HepG2 (cell line): Measurements from ENCODE around the gene PFKM.

Source experiments
- CBX2 ChIP-seq, 2 experiments: fragments of 200-600 bp in 1 of 2; sonication (generic); formaldehyde crosslinking in 1 of 2; IDR thresholded peaks; 2 replicates each; pipeline versions ENCODE4 v1.7.0 to v1.8.1; 2018 to 2022; ENCODE audit warnings: low read depth in 2 of 2, low read length in 1 of 2, mild to moderate bottlenecking in 1 of 2, missing genetic modification reagents in 1 of 2
- CHD2 ChIP-seq: IDR thresholded peaks from 2 replicates; pipeline ENCODE4 v1.6.1; 2011; ENCODE audit warnings: low read depth, low read length, improper control_type of control experiment
- CTCF ChIP-seq: sonication (generic); formaldehyde crosslinking; IDR thresholded peaks from 2 replicates; pipeline ENCODE4 v1.5.0; 2020; ENCODE audit warnings: mild to moderate bottlenecking, missing genetic modification reagents, moderate library complexity
- EP300 ChIP-seq, 3 experiments: sonication (generic) in 1 of 3; formaldehyde crosslinking in 1 of 3; IDR thresholded peaks; 2 replicates each; pipeline versions ENCODE4 v1.5.1 to v1.6.1; 2011 to 2020; ENCODE audit warnings: low read depth in 2 of 3, low read length in 2 of 3, borderline replicate concordance in 1 of 3, improper control_type of control experiment in 1 of 3, mild to moderate bottlenecking in 1 of 3, missing genetic modification reagents in 1 of 3, moderate library complexity in 1 of 3
- HNRNPL ChIP-seq: fragments of 200-400 bp; formaldehyde crosslinking; IDR thresholded peaks from 2 replicates; pipeline ENCODE4 v1.6.1; 2017; ENCODE audit warnings: mild to moderate bottlenecking, low read depth, low read length
- KDM5A ChIP-seq: fragments of 200-600 bp; sonication (generic); IDR thresholded peaks from 2 replicates; pipeline ENCODE4 v1.7.0; 2018; ENCODE audit warnings: antibody characterized with exemption, mild to moderate bottlenecking, low read length, borderline replicate concordance
- POLR2A ChIP-seq, 2 experiments: IDR thresholded peaks; 2 replicates each; pipeline ENCODE4 v1.6.1; 2011; ENCODE audit warnings: low read depth in 2 of 2, low read length in 2 of 2, mild to moderate bottlenecking in 1 of 2, moderate library complexity in 1 of 2; ENCODE audit not compliant: insufficient read depth in 1 of 2
- POLR2AphosphoS5 ChIP-seq: IDR thresholded peaks from 2 replicates; pipeline ENCODE4 v1.6.1; 2012; ENCODE audit warnings: low read depth, low read length
- SAP130 ChIP-seq: IDR thresholded peaks from 2 replicates; pipeline ENCODE4 v1.6.1; 2016; ENCODE audit warnings: low read depth
- SP1 ChIP-seq, 2 experiments: fragments of 450-650 bp in 1 of 2; sonication (generic) in 1 of 2; formaldehyde crosslinking in 1 of 2; IDR thresholded peaks; 2 replicates each; pipeline versions ENCODE4 v1.4.0 to v1.6.1; 2016 to 2020; ENCODE audit warnings: missing genetic modification reagents in 1 of 2
- TF ChIP-seq, protein P1 (sequence below): sonication (generic); formaldehyde crosslinking; IDR thresholded peaks from 2 replicates; pipeline ENCODE4 v1.4.0; 2020; ENCODE audit warnings: missing genetic modification reagents
- TF ChIP-seq, protein P2 (sequence below): sonication (generic); formaldehyde crosslinking; IDR thresholded peaks from 2 replicates; pipeline ENCODE4 v1.4.0; 2020; ENCODE audit warnings: missing genetic modification reagents, borderline replicate concordance

GRCh38 chr12:48070731-48071130, 48.4 kb upstream of the PFKM start:
- TF ChIP-seq HNRNPL (no peak), CTCF (no peak), POLR2AphosphoS5 (no peak), EP300 (IDR thresholded peaks at IDR 0.05; ENCODE audit: low read depth in 2 of 2, low read length in 2 of 2) (no peak), EP300 (CRISPR knock-in tag; IDR thresholded peaks at IDR 0.05; ENCODE audit: borderline replicate concordance) (no peak), SP1 (IDR thresholded peaks at IDR 0.05) (no peak), SP1 (CRISPR knock-in tag; IDR thresholded peaks at IDR 0.05) (no peak), POLR2A (IDR thresholded peaks at IDR 0.05; ENCODE audit: insufficient read depth in 1 of 2, low read depth in 2 of 2, low read length in 2 of 2) (no peak), KDM5A (no peak), CHD2 (no peak), SAP130 (CRISPR knock-in tag) (no peak), CBX2 (IDR thresholded peaks at IDR 0.05; ENCODE audit: low read depth, low read length) (no peak), CBX2 (CRISPR knock-in tag; IDR thresholded peaks at IDR 0.05; ENCODE audit: low read depth) (no peak)
- TF ChIP-seq, protein P1, sequence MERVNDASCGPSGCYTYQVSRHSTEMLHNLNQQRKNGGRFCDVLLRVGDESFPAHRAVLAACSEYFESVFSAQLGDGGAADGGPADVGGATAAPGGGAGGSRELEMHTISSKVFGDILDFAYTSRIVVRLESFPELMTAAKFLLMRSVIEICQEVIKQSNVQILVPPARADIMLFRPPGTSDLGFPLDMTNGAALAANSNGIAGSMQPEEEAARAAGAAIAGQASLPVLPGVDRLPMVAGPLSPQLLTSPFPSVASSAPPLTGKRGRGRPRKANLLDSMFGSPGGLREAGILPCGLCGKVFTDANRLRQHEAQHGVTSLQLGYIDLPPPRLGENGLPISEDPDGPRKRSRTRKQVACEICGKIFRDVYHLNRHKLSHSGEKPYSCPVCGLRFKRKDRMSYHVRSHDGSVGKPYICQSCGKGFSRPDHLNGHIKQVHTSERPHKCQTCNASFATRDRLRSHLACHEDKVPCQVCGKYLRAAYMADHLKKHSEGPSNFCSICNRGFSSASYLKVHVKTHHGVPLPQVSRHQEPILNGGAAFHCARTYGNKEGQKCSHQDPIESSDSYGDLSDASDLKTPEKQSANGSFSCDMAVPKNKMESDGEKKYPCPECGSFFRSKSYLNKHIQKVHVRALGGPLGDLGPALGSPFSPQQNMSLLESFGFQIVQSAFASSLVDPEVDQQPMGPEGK (CRISPR knock-in tag): no peak
- TF ChIP-seq, protein P2, sequence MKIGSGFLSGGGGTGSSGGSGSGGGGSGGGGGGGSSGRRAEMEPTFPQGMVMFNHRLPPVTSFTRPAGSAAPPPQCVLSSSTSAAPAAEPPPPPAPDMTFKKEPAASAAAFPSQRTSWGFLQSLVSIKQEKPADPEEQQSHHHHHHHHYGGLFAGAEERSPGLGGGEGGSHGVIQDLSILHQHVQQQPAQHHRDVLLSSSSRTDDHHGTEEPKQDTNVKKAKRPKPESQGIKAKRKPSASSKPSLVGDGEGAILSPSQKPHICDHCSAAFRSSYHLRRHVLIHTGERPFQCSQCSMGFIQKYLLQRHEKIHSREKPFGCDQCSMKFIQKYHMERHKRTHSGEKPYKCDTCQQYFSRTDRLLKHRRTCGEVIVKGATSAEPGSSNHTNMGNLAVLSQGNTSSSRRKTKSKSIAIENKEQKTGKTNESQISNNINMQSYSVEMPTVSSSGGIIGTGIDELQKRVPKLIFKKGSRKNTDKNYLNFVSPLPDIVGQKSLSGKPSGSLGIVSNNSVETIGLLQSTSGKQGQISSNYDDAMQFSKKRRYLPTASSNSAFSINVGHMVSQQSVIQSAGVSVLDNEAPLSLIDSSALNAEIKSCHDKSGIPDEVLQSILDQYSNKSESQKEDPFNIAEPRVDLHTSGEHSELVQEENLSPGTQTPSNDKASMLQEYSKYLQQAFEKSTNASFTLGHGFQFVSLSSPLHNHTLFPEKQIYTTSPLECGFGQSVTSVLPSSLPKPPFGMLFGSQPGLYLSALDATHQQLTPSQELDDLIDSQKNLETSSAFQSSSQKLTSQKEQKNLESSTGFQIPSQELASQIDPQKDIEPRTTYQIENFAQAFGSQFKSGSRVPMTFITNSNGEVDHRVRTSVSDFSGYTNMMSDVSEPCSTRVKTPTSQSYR (CRISPR knock-in tag): no peak
